Endothelial cell (in vitro differentiated cells): ENCODE results near the gene MYMK. TPM values are rescaled to one million over a fixed set of nuclear protein-coding genes. Genes with fewer than 3 reads are reported as not detected.

Source experiments
- DNase-seq: peaks from one replicate; pipeline ENCODE4 v3.0.0; 2021; ENCODE audit warnings: low spot score
- H3K27ac Mint-ChIP-seq: one replicate; pipeline ENCODE4 v1.8.0; 2021; ENCODE audit warnings: mixed read lengths, inconsistent platforms; ENCODE audit not compliant: unreplicated experiment
- H3K27me3 Mint-ChIP-seq: one replicate; pipeline ENCODE4 v1.8.0; 2021; ENCODE audit warnings: mild to moderate bottlenecking, moderate library complexity, mixed read lengths, inconsistent platforms; ENCODE audit not compliant: unreplicated experiment
- H3K36me3 Mint-ChIP-seq: one replicate; pipeline ENCODE4 v1.8.0; 2021; ENCODE audit warnings: mild to moderate bottlenecking, low read depth, mixed read lengths, inconsistent platforms; ENCODE audit not compliant: unreplicated experiment
- H3K4me1 Mint-ChIP-seq: one replicate; pipeline ENCODE4 v1.8.0; 2021; ENCODE audit warnings: mild to moderate bottlenecking, mixed read lengths, inconsistent platforms; ENCODE audit not compliant: unreplicated experiment
- H3K4me3 Mint-ChIP-seq: one replicate; pipeline ENCODE4 v1.8.0; 2021; ENCODE audit warnings: mild to moderate bottlenecking, mixed read lengths, inconsistent platforms; ENCODE audit not compliant: unreplicated experiment
- H3K9me3 Mint-ChIP-seq: one replicate; pipeline ENCODE4 v1.8.0; 2021; ENCODE audit warnings: mixed read lengths, inconsistent platforms; ENCODE audit not compliant: unreplicated experiment
- total RNA-seq: library from RNA; stranded (reverse); fragmentation: NEBNext Ultra II Directional; extraction: Animal tissue kit (Norgen Biotek cat#: 25700); gene quantifications from one replicate; pipeline ENCODE4 v1.2.1, GENCODE V29; 2021; ENCODE audit not compliant: unreplicated experiment
- TF ChIP-seq, protein P1 (sequence below): fragments of 200-600 bp; sonication (generic); IDR thresholded peaks from one replicate; pipeline ENCODE4 v1.5.0; 2021; ENCODE audit warnings: antibody characterized with exemption; ENCODE audit not compliant: unreplicated experiment

The MYMK gene
- total RNA-seq, 1 donor from 2014 or later: not detected

DNA sequence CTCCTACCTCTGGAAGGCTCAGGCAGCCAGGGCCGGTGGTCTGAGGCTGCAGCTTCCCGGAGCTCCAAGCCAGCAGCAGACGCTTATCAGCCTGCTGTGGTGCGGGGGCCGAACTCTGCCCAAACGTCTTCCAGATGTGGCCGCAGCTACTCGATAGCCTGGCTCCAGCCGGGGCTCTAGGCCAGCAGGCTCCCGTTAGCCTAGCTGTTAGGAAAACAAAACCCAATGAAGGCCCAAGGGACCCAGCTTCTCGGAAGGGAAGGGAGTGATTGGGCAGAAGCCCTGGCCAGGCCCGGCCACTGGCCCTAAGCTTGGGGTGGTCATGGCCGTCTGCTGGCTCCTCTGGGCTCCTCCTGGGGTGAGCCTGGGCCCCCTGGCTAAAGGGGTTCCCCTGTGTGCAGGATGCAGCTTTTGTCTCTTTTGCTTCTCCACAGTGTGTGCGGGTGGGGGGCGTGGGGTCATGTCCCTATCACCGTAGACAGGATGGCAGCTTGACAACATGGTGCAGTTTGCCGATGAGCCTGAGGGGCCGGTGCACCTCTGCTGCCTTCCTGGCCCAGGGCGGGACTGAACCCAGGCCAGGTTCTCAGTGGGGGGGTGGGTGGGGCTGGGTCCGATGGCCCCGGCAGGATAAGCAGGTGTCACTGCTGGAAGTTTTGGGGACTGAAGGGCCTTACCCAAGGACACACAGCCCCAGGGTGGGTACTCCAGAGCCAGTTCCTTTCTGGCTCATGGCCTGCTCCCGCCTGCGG lies 18.7 kb downstream of the MYMK start:
- Mint-ChIP-seq H3K27me3 (peaks cover 4% of the 10 kb centered on the region), H3K4me3 (no peak overlapping the region), H3K36me3 (no peaks in the 10 kb centered on the region), H3K4me1 (peaks cover 8% of the 10 kb centered on the region), H3K9me3 (no peaks in the 10 kb centered on the region), H3K27ac (no peak overlapping the region)
- no peak for DNase-seq
- TF ChIP-seq, protein P1, sequence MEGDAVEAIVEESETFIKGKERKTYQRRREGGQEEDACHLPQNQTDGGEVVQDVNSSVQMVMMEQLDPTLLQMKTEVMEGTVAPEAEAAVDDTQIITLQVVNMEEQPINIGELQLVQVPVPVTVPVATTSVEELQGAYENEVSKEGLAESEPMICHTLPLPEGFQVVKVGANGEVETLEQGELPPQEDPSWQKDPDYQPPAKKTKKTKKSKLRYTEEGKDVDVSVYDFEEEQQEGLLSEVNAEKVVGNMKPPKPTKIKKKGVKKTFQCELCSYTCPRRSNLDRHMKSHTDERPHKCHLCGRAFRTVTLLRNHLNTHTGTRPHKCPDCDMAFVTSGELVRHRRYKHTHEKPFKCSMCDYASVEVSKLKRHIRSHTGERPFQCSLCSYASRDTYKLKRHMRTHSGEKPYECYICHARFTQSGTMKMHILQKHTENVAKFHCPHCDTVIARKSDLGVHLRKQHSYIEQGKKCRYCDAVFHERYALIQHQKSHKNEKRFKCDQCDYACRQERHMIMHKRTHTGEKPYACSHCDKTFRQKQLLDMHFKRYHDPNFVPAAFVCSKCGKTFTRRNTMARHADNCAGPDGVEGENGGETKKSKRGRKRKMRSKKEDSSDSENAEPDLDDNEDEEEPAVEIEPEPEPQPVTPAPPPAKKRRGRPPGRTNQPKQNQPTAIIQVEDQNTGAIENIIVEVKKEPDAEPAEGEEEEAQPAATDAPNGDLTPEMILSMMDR: no peak

DNA sequence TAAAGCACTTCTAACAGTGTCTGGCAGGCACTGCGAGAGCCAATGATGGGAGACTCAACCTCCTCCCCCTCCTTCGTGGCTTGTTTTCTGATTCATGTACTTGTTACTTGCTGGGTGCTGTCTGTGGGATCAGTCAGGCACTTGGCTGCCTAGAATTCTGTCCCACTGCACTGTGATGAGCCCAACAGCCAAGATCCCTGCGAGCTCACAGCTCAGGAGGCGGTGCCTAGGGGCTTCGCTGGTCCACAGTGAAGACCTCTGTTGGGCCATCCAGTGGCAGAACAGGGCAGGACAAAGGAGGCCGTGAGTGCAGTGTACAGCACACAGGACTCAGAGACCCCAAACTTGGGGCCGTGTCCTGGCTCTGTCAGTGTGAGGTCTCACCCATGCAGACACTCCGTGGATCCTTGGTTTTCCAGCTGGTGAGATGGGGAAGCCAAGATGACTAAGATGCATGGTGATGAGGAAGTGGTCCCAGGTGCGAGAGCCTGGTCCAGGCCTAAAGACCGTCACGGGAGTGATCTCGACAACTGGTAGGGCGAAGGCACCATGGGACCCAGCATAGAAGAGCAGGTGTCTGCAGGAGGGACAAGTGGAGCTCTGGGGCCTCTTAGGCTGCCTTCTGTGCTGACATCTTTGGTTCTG lies 19.5 kb downstream of the MYMK start:
- Mint-ChIP-seq H3K9me3 (no peaks in the 10 kb centered on the region), H3K4me1 (peaks cover 8% of the 10 kb centered on the region), H3K36me3 (no peaks in the 10 kb centered on the region), H3K27me3 (peaks cover 7% of the 10 kb centered on the region), H3K27ac (no peak overlapping the region), H3K4me3 (no peak overlapping the region)
- TF ChIP-seq, protein P1: no peak
- no peak for DNase-seq

DNA sequence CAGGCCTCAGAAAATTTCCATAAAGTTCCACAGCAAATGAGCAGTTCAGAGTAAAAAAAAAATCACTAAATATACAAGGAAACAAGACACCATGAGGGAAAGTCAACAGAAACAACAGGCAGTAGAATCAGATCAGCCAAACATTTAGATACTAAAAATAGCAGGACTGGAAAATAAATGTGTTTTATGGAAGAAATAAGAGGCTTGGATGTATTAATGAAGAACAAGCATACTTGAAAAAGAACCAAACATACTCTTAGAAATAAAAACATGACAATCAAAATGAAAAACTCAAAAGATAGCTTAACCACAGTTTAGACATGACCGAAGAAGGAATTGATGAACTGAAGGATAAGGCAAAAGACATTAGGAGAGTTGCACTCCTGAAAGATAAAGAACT lies 22.6 kb downstream of the MYMK start:
- DNase-seq: no peak
- Mint-ChIP-seq H3K9me3 (no peaks in the 10 kb centered on the region), H3K36me3 (no peaks in the 10 kb centered on the region), H3K27me3 (peaks cover 8% of the 10 kb centered on the region), H3K4me3 (no peak overlapping the region), H3K4me1 (no peaks in the 10 kb centered on the region), H3K27ac (no peak overlapping the region)
- TF ChIP-seq, protein P1: no peak

DNA sequence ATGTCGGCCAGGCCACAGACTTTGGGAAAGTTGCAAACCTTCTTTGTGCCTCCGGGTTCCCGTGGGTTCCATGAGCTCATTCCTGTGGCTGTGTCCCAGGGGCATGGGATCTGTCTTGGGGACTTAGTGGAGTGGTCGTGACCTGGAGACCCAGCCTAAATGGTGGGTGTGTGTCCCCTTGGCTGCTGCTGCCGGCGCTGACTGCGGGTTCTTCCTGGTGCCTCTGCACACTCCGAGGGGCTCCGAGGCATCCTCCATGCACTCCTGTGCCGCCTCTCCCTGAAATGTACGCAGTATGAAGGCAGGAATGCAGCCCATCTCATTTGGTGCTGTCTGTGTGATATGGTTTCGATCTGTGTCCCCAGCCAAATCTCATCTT lies 24.9 kb downstream of the MYMK start:
- Mint-ChIP-seq H3K4me1 (peaks cover 4% of the 10 kb centered on the region), H3K27ac (no peak overlapping the region), H3K27me3 (peaks cover 8% of the 10 kb centered on the region), H3K4me3 (no peak overlapping the region), H3K9me3 (no peaks in the 10 kb centered on the region), H3K36me3 (no peaks in the 10 kb centered on the region)
- TF ChIP-seq, protein P1: no peak
- DNase-seq: no peak
